Activated CD4-positive, alpha-beta T cell treated with anti-CD3 and anti-CD28 coated beads for 24 hours (primary cell): ENCODE measurements around the gene ADGRA1.

ENCODE experiments used
- DNase-seq, 2 donors: peaks; one replicate each; pipeline ENCODE4 v3.0.0-alpha.2; 2020; ENCODE audit warnings: low read depth in 2 of 2

The ADGRA1 gene

DNA sequence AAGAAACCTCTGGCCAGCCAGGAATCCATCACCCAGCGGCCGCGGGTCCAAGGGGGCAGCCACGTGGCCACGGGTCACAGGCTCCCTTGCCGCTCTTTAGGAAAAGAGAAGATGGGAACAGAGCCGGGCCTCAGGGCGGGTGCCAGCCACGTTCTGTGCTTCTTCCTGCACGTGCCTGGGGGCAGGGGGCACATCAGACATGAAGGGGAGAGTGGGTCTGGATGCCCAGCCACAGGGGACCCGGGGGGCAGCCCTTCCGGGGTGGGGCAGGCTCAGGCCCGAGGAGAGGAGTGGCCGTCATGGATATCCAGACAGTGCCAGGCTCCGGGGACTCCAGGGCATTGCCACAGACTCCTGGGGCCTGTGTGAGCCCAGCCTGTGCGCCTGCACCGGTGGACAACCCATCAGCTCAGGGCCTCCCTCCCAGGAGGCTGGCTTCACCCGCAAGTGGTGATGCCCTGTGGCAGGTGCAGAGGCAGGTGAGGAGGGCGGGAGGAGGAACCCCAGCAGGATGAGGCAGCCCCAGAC, 31.0 kb upstream of the ADGRA1 start:
- no peak for DNase-seq

DNA sequence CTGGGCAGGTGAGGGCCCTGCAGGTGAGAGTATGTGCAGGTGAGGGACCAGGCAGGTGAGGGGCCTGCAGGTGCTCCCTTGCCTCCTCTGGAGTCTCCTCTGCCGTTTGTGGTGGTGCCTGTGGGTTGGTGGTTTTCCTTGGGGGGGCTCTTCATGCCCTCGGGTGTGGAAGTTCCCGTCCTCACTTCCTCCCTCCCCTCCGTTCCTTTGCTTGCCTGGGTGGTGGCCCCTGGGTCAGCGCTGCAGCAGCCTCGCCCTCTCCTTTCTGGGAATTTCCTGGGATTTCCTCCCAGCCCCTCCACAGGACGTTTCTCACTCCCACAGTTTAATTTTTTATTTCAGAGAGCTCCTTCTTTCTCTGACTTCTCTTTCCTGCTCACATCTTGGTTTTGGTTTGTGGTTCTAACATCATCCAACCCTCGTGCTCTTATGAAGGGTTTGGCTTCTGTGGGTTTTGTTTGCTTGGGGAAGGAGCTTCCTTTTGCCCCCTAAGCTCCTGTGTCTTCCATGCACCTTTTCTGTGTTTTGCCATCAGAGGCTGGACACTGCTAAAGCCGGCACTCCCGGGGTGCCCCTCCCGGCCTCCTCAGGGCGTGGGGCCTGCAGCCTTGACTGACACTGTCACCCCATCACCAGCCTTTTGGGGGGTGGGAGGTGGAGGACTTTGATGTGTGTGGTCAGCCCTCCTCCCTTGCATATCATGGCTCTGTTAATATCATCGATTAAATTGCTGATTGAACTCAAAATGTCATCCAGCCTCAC, 29.2 kb upstream of the ADGRA1 start:
- DNase-seq: no peak

DNA sequence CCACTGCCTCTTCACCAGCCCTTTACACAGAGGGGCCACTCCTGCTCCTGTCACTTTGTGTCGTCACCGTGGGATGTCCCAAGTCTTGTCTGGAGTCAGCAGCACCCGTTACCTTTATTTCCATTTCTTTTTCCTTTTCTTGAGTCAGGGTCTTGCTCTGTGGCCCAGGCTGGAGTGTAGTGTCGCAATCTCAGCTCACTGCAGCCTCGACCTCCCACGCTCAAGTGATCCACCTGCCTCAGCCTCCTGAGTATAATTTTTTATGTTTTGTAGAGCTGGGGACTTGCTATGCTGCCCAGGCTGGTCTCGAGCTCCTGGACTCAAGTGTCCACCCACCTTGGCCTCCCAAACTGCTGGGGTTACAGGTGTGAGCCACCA, 28.6 kb upstream of the ADGRA1 start:
- no peak for DNase-seq

DNA sequence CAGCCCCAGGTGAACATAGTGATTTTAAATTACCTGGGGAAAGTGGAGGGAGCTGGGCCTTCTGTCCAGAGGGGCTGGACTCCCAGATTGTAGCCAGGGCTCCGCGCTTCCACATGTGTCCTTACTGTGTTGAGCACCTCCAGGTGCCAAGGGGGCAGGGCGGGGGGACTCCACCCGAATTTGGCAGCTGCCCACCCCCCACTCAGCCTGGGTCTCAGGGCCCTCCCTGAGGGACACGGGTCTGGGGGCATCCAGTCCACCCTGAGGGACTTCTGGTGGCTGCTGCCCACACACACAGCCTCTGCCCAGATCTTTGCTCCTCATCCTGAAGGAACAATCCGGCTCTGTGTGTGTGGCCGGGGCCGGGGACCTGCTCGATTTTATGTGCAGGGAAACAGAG, 28.2 kb upstream of the ADGRA1 start:
- no peak for DNase-seq

DNA sequence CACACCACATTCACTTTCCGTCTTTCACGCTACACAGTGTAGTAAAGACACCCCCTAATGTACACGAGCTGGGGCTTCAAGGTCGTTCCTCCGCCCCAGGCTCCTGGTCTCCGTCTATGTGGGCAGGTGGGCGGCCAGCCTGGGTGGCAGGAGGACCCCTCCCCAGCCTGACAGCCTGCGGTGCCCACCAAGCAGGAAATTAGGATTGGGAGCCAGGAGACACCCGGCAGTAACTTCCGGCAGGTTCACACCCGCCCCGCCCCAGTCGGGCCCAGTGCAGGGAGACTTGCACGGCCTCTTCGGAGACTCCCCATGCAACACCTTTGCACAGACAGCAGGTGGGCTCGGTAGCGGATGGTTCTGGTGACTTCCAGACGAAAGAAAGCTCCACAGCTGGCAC, 27.7 kb upstream of the ADGRA1 start:
- no peak for DNase-seq

DNA sequence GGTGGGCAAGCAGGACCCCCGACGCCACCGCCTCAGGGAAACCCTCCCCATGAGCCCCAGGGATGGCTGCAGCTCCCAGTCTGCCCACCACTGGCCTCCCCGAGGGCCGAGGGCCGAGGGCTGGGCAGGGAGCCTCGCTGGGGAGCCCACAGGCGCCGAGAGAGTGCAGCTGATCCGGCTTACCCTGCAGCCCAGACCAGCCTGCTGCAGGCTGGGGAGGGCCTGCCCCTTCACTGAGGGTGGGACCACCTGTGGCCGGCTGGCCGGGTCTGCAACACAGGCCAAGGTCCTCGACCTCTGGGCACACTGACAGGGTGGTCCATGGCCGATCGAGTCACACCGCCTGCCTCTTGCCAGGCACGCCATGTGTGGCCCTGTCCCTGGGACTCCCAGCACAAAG, 27.3 kb upstream of the ADGRA1 start:
- DNase-seq: no peak

DNA sequence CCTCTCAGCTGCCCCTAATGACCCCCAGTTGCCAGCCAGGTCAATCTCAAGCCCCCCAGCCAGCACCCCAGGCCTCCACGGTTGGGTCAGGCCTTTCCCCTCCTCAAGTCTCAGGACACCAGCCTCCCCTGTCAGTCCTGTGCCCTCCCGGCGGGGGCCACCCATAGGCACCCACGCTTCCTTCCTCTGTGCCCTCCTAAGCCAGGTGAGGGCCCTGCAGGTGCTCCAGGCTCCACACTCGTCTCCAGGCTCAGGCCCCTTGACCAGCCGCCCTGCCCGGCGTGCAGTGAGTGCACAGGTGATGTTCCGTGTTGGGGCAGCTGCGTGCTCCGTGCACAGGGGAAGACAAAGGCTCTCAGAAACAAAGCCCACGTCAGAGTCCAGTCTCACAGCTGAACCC, 26.8 kb upstream of the ADGRA1 start:
- DNase-seq: no peak

DNA sequence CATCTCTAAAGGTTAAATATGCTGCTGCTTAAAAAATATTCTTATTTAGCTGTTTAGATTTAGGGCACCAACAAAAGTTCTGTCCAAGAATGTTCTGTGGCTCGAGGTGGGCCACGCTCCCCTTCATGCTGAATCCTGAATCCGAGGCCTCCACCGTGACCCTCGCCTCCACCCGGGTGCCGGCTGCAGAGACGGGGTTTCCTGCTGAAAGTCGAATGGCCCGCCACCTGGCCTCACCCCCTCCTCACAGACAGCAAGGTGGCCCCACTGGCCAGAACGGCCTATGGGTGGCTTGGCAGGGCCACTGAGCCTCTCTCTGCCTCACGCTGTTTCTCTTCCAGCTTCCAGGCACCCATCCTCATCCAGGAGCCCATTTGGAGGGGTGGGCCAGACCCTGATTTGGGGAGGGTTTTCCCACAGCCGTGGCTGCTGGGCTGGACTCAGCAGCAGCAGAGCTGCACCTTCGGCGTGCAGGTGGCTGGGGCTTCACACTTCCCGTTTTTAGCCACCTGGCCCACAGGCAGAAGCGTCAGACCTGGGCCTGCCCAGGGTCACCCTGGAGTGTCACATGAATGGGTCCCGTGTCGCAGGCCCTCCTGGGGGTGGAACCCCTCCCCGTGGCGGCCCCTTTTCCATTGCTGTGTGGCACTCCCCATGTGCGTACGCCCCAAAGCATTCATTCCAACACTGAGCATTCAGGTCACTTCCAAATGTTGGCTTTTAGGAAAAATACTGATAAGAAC, 26.3 kb upstream of the ADGRA1 start:
- DNase-seq: no peak

DNA sequence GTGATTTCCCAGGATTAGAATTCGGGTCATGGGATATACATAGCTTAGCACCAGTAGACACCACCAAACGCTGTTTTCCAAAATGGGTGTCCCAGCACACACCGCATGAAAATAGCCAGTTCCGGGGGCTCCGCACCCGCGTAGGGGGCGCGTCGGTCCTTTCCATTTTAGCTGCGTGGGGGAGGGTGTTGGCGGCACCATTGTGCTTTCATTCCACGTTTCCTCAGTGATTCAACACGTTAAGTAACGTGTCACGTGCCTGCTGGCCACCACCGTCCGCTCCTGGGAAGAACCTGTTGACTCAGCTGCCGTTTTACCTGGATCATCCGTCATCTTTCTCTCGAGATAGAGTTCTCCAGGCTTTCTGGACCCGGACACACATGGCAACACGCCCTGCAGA, 25.6 kb upstream of the ADGRA1 start:
- no peak for DNase-seq

DNA sequence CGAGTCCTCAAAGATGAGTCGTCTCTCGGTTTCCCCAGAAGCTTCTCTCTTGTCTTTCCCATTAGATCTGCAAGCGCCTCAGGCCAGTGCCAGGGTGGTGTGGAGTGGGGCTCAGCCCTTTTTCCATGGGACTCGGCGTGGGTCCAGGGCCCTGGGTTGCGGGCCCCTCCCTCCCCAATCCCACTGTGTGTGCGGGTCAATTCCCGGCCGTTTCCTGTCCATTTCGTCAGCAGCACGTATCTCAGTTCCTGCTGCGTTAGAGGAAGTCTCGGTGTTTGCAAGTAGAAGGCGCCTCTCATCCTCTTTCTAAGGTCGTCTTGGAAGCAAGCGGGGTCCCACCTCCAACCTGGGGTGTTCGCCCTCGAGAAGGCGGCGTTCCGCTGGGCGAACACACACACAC, 25.1 kb upstream of the ADGRA1 start:
- no peak for DNase-seq

DNA sequence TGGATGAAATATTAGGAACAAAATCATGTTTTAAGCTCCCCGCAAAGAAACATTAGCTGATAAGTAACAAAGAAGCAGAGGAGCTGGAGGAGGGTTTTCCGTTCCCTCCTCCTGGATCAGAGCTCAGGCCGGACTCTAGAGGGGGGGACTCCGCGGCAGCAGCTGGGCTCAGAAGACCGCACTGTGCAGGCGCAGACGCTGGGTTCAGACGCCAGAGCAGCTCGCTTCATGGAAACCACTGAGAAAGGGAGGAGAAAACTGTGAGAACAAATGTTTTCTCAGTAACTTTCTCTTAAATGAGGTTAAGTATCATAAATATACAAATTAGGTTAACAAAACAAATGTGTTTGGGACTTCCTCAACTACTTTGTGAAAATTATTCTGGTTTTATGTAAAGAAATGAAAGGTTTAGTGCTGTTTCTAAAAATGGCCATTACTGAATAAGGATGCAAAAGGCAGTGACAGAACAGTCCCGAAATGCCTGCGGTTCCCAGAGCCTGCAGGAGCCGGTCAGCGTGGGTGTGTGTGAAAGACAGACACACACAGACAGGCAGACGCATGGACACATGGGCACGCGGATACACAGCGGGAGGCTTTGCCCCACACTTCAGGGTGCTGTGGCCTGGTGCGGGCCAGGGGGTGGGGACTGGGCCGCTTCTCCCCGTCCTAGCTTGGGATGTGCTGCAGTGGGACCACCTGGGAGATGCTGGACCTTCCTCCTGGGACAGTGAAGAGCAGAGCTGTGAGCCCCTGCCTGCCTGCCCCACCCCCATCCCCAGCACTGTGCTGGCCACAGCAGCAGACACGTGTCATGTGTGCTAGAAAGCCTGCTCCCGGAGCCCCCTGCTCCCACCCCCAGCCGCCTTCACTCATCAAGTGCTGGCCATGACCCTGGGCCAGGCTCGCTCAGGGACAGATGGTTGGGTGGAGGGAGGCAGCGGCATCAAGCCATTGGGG, 20.3 kb upstream of the ADGRA1 start:
- no peak for DNase-seq

DNA sequence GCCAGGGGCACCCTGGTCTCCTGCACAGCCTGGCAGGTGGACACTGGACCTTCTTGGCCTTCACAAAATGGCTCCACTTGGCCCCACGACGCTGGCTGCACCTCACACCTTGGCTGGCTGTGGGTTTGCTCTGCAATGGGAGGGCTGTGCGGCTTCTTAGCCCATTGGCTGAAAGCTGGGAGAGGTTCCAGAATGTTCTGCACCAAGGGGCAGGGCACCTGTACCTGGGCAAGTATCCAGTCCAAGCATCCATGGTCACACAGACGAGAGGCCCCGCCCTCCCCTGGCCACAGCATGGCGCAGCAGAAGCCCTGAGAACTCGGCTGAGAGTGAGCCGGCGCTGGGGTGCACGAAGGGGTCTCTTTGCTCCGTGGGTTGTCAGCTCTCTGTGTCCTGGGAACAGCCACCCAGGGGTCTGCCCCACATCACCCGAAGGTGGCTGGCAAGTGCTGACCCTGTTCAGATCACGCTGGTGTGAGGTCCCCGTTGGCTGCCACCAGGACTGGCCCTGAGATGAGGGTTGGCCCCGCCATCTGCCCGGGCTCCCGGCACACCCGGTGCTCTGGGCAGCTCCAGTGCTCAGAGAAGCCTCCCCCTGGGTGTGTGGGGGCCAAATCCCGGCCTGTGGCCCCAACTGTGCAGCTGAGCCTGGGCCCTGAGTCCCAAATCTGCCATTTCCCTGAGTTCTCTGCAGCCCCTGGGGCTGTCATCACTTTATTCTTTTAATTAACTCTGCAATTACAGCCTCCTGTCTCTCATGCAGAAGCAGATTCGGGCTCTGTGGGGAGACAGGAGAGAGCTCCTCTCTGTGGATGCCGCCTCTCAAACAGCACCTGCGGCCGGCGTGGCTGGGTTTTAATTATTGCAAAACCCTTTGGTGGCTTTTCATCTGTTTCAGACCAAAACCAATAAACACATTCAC, 19.4 kb upstream of the ADGRA1 start:
- no peak for DNase-seq

DNA sequence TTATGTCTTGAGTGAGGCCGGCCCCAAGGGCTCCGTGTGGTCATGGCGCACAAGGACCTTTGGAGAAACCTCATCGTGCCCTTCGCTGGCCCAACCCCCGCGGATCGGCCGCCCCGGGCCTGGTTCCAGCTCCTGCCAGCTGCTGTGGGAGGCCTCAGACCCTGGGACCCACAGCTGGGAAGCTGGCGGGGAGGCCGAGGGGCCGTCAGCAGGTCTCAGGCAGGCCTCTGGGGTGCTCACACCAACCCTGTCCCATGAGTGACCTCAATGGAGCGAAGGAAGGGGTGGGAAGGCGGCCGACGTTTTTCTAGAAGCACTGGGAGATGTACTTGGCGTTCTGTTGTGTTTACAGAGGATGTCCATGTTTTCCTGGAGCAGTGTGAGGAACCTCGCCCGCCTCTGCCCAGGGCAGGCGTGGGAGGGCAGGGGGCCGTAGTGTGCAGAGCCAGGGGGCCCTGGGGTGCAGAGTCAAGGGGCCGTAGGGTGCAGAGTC, 18.6 kb upstream of the ADGRA1 start:
- no peak for DNase-seq

DNA sequence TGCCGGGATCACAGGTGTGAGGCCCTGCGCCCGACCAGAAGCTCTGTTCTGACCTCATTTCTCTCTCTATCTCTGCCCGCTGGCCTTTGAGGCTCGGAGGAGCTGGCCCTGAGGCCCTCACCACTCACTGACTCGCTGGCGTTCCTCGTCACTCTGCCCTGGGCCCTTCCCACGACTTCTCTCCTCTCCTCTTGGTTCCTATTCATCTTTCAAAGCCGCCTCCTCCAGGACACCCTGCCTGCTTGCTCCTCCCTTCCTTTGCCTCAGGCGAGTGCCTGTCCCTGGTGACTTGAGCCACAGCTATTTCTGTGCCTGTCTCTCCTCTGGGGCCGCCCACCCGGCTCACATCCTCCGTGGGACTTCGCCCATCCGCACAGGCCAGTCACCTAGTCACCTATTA, 17.3 kb upstream of the ADGRA1 start:
- no peak for DNase-seq

DNA sequence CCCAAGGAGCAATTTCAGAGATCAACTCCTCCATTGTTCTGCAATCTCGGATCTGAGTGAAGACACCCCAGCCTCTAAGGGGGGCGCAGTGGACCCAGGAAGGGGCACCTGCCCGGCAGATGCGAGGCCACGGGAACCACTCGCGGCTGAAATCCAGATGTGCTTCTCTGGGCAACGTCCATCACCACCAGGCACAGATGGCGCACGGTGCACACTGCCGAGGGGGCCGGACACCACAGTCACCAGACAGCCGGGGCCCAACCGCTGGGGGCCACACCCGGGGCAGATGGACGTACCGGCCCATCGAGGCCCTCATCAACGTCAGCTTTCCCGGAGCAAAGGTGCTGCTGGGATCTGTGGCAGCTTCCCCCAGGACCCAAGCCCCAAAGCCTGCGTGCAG, 16.9 kb upstream of the ADGRA1 start:
- DNase-seq: no peak

DNA sequence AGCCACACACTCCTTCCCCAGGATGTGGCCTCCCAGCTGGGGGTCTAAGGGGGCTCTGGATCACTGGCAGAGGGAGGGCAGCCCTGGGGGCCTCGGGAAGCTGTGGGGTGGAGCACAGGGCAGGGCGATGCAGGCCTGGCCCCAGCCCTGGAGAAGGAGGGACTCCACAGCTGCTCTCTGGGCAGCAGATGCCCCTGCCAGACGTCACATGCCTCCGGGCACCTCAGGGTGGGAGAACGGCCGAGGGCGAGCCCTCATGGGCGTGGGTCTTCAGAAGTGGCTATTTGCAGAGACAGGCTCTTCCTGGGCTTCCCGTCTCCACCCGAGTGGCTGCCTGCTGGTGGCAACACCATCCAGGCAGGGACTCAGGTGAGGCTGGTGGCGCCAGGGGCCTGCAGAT, 16.0 kb upstream of the ADGRA1 start:
- DNase-seq: no peak

DNA sequence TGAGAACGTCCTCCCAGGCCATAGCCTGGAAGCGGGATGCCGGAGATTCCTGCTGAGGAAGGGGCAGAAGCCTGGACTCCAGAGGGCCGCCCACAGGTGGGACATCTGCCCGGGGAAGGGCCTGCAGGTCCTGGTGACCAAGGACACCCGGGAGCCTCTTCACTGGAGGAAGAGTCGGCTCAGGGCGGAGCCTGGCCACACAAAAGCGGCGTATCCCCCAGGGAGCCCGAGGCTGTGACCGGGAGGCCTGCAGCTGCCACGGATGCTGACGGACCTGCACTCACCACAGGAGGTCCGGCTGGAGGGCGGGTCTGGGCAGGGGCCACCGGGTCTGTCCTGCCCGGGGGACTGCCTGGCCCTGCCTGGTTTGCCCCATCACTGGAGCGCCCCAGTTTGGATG, 15.5 kb upstream of the ADGRA1 start:
- no peak for DNase-seq

DNA sequence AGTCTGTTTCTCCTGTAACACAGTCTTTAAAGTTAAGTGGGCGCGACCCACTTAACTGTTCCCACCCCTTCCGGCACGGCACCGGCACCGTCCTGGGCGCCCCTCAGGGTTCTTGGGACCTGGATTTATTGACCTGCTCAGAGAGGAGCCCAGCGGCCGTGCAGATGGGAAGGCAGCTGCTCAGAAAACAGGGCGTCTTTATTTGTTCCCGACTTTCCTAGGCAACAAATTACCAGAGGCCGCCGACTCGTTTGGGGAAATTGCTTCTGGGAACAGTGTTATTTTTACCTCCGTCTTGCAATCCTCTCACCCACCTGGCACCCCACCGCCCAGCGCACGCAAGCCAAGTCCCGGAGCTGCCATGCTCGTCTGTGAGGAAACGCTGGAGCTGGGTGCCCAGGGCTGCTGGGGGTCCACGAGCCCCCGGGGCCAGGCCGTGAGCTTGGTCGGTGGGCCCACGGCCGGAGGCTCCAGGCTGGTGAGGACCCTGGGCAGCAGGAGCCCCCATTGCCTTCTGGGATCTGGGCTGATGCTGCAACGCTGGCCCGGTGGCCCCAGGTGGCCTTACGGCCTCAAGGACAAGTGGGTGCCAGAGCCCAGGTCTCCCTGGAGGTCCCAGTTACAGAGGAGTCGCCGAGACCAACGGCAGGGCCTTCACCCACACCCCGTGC, 14.9 kb upstream of the ADGRA1 start:
- DNase-seq: no peak

DNA sequence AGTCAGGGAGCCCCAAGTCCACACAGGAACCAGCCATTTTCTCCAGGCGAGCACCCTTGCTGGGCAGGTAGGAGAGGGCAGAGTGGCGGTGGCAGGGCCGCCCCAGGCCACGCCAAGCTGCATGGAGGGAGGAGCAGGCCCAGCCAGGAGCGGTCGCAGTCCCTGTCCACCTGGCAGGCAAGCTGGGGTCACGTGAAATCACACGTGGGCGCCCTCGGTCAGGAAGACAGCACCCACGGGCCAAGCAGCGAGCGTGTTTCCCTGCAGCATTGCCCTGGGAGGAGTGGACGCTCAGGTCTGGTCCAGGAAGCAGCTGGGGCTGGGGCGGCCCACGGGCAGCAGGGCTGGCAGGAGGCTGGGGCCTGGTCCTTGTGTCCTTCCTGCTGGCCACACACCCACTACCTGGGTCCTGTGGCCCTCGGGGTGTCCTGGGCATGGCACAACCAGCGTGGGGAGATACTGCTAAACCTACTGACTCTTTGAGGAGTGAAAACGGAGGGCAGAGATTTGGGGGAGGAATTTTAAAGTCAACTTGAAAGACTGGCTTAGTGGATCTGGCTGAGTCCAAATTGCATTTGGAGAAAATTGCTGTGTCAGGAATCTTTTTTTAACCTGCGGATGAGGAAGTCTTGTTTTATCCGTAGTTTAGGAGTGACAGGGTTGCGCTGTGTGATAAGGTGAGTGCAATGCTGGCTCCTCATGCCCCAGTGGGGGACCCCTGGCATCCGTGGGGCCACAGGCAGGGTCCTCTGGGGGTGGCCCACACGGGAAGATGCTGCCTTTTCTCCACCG, 12.2 kb upstream of the ADGRA1 start:
- DNase-seq: no peak
